Upper lobe of left lung (tissue), 6 donors: ENCODE measurements around the gene ZNF419. TPM values are rescaled to one million over a fixed set of nuclear protein-coding genes. Genes with fewer than 3 reads are reported as not detected.
"Not testable (repeated sequence)": the region's sequence is repeated elsewhere in the genome, so short reads cannot be mapped to it uniquely, and the experiment has no call there.

ENCODE experiments used
- ATAC-seq, 2 donors: fragments of 200-7000 bp; cut with Tn5 transposase; one replicate each; pipeline ENCODE4 v1.9.1; 2022; ENCODE audit warnings: mild to moderate bottlenecking in 2 of 2, moderate library complexity in 2 of 2; ENCODE audit not compliant: low FRiP score in 2 of 2
- DNase-seq, 2 donors: peaks; one replicate each; pipeline ENCODE4 v3.0.0-alpha.2; 2019 to 2020
- H3K27ac ChIP-seq, 4 donors: fragments of 200-600 bp; sonication (generic); one replicate each; pipeline ENCODE4 v1.5.1; 2016 to 2019
- H3K27me3 ChIP-seq, 4 donors: fragments of 200-600 bp; sonication (generic); one replicate each; pipeline ENCODE4 v1.5.1; 2017 to 2019
- H3K36me3 ChIP-seq, 4 donors: fragments of 200-600 bp; sonication (generic); one replicate each; pipeline ENCODE4 v1.5.1; 2016 to 2019
- H3K4me1 ChIP-seq, 4 donors: fragments of 200-600 bp; sonication (generic); one replicate each; pipeline ENCODE4 v1.5.1; 2018 to 2019
- H3K4me3 ChIP-seq, 4 donors: fragments of 200-600 bp; sonication (generic); one replicate each; pipeline ENCODE4 v1.5.1; 2017 to 2019; ENCODE audit warnings: mild to moderate bottlenecking in 2 of 4, moderate library complexity in 1 of 4
- H3K9me3 ChIP-seq, 4 donors: fragments of 200-600 bp; sonication (generic); one replicate each; pipeline ENCODE4 v1.5.1; 2018 to 2019
- CTCF ChIP-seq, 6 experiments: fragments of 450-650 bp in 4 of 6; fragments of 200-600 bp in 2 of 6; sonication (generic) in 2 of 6; IDR thresholded peaks; one replicate each; pipeline ENCODE4 v1.5.1; 2016 to 2019; ENCODE audit warnings: antibody characterized with exemption in 6 of 6
- EP300 ChIP-seq, 4 donors: sonication (generic); formaldehyde crosslinking; IDR thresholded peaks; one replicate each; pipeline ENCODE4 v1.5.1; 2017; ENCODE audit warnings: antibody characterized with exemption in 4 of 4, control low read depth in 2 of 4
- POLR2A ChIP-seq, 4 donors: fragments of 450-650 bp; IDR thresholded peaks; one replicate each; pipeline ENCODE4 v1.5.1; 2016 to 2017; ENCODE audit warnings: antibody characterized with exemption in 4 of 4, mild to moderate bottlenecking in 2 of 4
- POLR2AphosphoS5 ChIP-seq, 2 donors: sonication (generic); formaldehyde crosslinking; IDR thresholded peaks; one replicate each; pipeline ENCODE4 v1.5.1; 2017; ENCODE audit warnings: antibody characterized with exemption in 2 of 2
- WGBS, 2 donors: methylation state at CpG; one replicate each; pipeline ENCODE4 v1.1.5; 2017 to 2018; 5-methylcytosine and 5-hydroxymethylcytosine counted together
- total RNA-seq, 6 donors: library from RNA; depleted of rRNA in 4 of 6; stranded (reverse); fragments of >200 nt in 4 of 6; gene quantifications; one replicate each; pipeline versions ENCODE4 v1.1.0 to v1.2.1, GENCODE V29; 2016 to 2021
- donor health status: DM: no; HTN: no; CAD: no; lungs with moderate emphysema.
- donor health status: DM: no; HTN: yes; CAD: no; lungs with severe emphysema.

Gene ZNF419
- total RNA-seq, 6 donors from 2014 or later = 7.0 to 20.4 (median 9.7) TPM

- H3K36me3 ChIP-seq = peaks cover 4 to 36% (median 29%) of the 10 kb centered on the region in 4 donors
- peak; percentile 85 to 91 for DNase-seq
- H3K27me3 ChIP-seq = no peaks in the 10 kb centered on the region
- TF ChIP-seq EP300 (IDR thresholded peaks at IDR 0.05) = no peak
- TF ChIP-seq POLR2A (IDR thresholded peaks at IDR 0.05) = no peak
- peak; percentile 24 to 80 (median 44) for TF ChIP-seq CTCF (IDR thresholded peaks at IDR 0.05)
- peak; percentile 55 to 60 for TF ChIP-seq POLR2AphosphoS5 (IDR thresholded peaks at IDR 0.05)
- H3K4me1 ChIP-seq = peaks cover 7 to 14% (median 9%) of the 10 kb centered on the region in 4 donors
- peak within 1 kb of the TSS; percentile 66 to 84 (median 80) for H3K27ac ChIP-seq
- 8 to 15% methylated on average over 20 to 38 of the region's 38 CpGs for WGBS, 2 donors
- H3K4me3 ChIP-seq = peak within 1 kb of the TSS; percentile 33 to 76 (median 64)
- H3K9me3 ChIP-seq = peaks cover 40 to 61% (median 58%) of the 10 kb centered on the region in 4 donors
- ATAC-seq = peak; percentile 97 to 98
Observed at GRCh38 chr19:57477191-57478008, 10.2 kb upstream of the ZNF419 start, which contains the start of gene ZNF772. Gene ZNF772, minus strand, starts transcription at chr19:57477566. Its CDS starts 257 bp downstream, at chr19:57477309.

- peak overlapping the region in 3 of 4 donors; percentile 28 to 98 (median 66) for H3K4me3 ChIP-seq
- WGBS, 2 donors = no CpG with 5 or more reads among the region's 1 CpG
Observed at GRCh38 chr19:57488299-57488644, 722 bp downstream of the ZNF419 start.

GRCh38 chr19:57499332-57499679 lies 11.8 kb downstream of the ZNF419 start:
- ATAC-seq, DNase-seq, H3K4me1 ChIP-seq, H3K27ac ChIP-seq, H3K27me3 ChIP-seq: not testable (repeated sequence)
- H3K9me3 ChIP-seq = peaks cover 0 to 33% (median 23%) of the 10 kb centered on the region in 4 donors
- H3K36me3 ChIP-seq = peaks cover 0 to 19% (median 4%) of the 10 kb centered on the region in 4 donors
- peak overlapping the region in 1 of 4 donors; percentile 85 for H3K4me3 ChIP-seq

More at GRCh38 chr19:57488299-57488644, 722 bp downstream of the ZNF419 start:
- peak in 1 of 2 donors; percentile 8 for ATAC-seq
- peaks cover 9 to 34% (median 23%) of the 10 kb centered on the region in 4 donors for H3K36me3 ChIP-seq
- not testable (repeated sequence) for H3K27me3 ChIP-seq, H3K4me1 ChIP-seq, DNase-seq, H3K27ac ChIP-seq
- peaks cover 0 to 18% (median 11%) of the 10 kb centered on the region in 4 donors for H3K9me3 ChIP-seq

GRCh38 chr19:57499680-57500395 lies 12.3 kb downstream of the ZNF419 start, which contains the start of gene ZNF773:
Gene ZNF773, plus strand, starts transcription at chr19:57499938. Its CDS starts 143 bp downstream, at chr19:57500081.
- WGBS, 2 donors = 2 to 3% methylated on average over 15 to 36 of the region's 69 CpGs
- H3K27ac ChIP-seq = peak within 1 kb of the TSS; percentile 83 to 92 (median 90)
- peak within 1 kb of the TSS; percentile 31 to 85 (median 80) for H3K4me3 ChIP-seq
- DNase-seq (peak; percentile 91 to 98), ATAC-seq (peak; percentile 98 to 100)
- H3K9me3 ChIP-seq = peaks cover 0 to 28% (median 20%) of the 10 kb centered on the region in 4 donors
- H3K27me3 ChIP-seq, H3K4me1 ChIP-seq: not testable (repeated sequence)
- peaks cover 0 to 21% (median 3%) of the 10 kb centered on the region in 4 donors for H3K36me3 ChIP-seq
- TF ChIP-seq POLR2AphosphoS5 (IDR thresholded peaks at IDR 0.05) (peak; percentile 84 to 92), POLR2A (IDR thresholded peaks at IDR 0.05) (peak in 3 of 4 donors; percentile 56 to 79 (median 67))

- 6 to 7% methylated on average over 1 to 2 of the region's 4 CpGs for WGBS, 2 donors
- Histone ChIP-seq H3K36me3 (peaks cover 0 to 26% (median 7%) of the 10 kb centered on the region in 4 donors), H3K9me3 (peaks cover 0 to 24% (median 20%) of the 10 kb centered on the region in 4 donors), H3K4me3 (peak overlapping the region in 3 of 4 donors; percentile 78 to 85 (median 82))
- not testable (repeated sequence) for H3K27me3 ChIP-seq, DNase-seq, H3K4me1 ChIP-seq, H3K27ac ChIP-seq
- peak in 1 of 2 donors; percentile 9 for ATAC-seq
Observed at GRCh38 chr19:57500400-57500799, 12.8 kb downstream of the ZNF419 start.

- Histone ChIP-seq H3K4me1 (peaks cover 0 to 1% (median under 1%) of the 10 kb centered on the region in 4 donors), H3K27ac (no peak overlapping the region), H3K9me3 (peaks cover 10 to 67% (median 47%) of the 10 kb centered on the region in 4 donors), H3K4me3 (no peak overlapping the region), H3K36me3 (peaks cover 19 to 50% (median 31%) of the 10 kb centered on the region in 4 donors), H3K27me3 (no peaks in the 10 kb centered on the region)
- DNase-seq (no peak), ATAC-seq (no peak)
- 80 to 84% methylated on average over 4 of the region's 4 CpGs for WGBS, 2 donors
- no peak for TF ChIP-seq POLR2AphosphoS5 (IDR thresholded peaks at IDR 0.05)
- no peak for TF ChIP-seq EP300 (IDR thresholded peaks at IDR 0.05)
- no peak for TF ChIP-seq CTCF (IDR thresholded peaks at IDR 0.05)
- no peak for TF ChIP-seq POLR2A (IDR thresholded peaks at IDR 0.05)
Observed at GRCh38 chr19:57506163-57506562, 18.6 kb downstream of the ZNF419 start.
